ENCODE data around the gene MB.

Gene MB

GRCh38 chr22:35614404-35614803 lies 2.7 kb downstream of the MB start:
- no peak for DNase-seq

GRCh38 chr22:35612903-35613302 lies 4.2 kb downstream of the MB start:
- no peak for DNase-seq

DNA sequence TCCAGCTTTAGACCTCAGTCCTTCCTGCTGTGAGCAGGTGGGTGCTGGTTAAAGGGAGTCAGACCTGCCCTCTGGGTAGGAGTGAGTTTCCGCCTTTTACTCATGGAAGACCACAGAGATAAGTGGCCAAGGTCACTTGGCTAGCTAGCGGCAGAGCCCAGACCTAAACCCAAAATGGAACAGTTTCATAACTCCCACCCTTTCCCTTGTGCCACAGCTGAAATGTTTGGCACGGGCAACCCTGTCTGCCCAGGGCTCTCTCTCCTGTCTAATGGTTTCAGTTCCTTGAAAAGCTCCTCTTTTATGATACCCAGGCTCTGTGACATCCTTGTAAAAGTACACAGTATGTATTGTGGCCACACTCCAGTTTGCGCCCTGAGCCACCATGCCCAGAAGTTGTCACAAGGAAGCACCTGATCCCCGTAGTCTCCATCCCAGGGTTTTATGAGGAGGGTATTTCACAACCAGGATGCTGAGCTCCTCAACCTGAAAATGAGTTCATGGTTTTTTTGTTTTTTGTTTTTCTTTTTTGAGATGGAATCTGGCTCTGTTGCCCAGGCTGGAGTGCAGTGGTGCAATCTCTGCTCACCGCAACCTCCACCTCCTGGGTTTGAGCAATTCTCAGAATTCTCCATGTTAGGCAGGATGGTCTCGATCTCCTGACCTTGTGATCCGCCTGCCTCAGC lies 5.1 kb downstream of the MB start:
- no peak for DNase-seq

- no peak for DNase-seq
Measured at GRCh38 chr22:35611200-35611890, 5.8 kb downstream of the MB start.

DNA sequence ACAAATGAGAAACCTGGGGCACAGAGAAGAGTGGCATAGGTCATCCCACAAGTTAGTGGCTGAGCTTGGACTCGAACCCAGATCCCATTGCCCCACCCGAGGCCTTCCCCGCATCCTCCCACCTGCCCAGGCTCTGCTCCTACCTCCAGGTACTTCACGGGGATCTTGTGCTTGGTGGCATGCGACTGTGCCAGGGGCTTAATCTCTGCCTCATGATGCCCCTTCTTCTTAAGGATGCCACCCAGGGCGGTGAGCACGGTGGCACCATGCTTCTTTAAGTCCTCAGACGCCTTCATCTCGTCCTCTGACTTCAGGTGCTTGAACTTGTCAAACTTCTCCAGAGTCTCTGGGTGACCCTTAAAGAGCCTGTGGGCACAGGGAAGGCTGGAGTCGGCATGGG lies 6.4 kb downstream of the MB start:
- no peak for DNase-seq

- DNase-seq = no peak
Measured at GRCh38 chr22:35609761-35610160, 7.4 kb downstream of the MB start.

- DNase-seq = no peak
Measured at GRCh38 chr22:35609261-35609660, 7.9 kb downstream of the MB start.

DNA sequence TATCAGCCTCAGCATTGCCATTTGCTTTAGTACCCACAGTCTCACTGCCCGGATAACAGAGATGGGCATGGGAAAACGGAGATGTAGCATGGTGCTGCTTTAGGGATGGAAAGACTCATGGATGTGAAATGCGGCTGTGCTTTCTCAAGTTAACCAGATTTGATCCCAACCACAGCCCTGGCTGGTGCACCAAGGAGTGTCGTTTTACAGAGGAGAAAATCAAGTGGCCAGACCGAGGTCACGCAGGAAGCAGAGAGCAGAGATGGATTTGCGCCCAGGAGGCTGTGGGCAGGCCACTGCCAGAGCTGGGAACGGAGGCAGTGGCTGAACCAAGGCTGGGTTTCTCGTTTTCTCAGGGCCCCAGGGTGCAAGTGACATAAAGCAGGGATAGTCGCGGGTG lies 9.0 kb downstream of the MB start:
- DNase-seq = no peak

- no peak for DNase-seq
Measured at GRCh38 chr22:35606916-35607315, 10.2 kb downstream of the MB start.

DNA sequence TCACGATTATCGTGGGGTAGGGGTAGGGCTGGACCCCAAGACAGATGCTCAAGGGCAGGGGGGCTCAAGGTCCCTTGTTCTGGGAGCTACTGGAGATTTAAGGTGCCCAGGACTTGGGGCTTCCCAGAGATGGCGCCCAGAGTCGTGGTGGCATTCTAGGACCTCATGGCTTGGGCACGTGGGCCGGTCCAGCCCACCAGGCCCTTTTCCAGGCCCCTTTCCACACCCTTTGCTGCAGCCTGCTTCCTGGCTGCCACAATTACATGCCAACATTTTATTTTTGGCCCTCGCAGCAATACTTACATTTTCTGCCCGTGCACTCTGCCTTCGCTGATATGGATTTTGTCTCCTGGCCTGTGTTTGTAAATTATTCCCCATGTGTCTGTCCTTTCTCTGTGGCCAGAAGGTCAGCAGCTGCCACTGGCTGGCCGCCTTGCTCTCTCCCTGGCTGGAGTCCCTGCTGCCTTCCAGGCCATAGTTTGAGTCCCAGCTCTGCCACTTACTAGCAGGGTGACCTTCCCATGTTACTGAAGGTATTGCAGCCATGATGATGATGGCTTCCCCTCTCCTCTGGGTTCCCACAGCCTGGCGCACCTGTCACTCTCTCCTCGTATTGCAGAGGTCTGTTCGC lies 11.2 kb downstream of the MB start:
- DNase-seq = no peak

GRCh38 chr22:35605369-35605680 lies 11.8 kb downstream of the MB start:
- no peak for DNase-seq

DNA sequence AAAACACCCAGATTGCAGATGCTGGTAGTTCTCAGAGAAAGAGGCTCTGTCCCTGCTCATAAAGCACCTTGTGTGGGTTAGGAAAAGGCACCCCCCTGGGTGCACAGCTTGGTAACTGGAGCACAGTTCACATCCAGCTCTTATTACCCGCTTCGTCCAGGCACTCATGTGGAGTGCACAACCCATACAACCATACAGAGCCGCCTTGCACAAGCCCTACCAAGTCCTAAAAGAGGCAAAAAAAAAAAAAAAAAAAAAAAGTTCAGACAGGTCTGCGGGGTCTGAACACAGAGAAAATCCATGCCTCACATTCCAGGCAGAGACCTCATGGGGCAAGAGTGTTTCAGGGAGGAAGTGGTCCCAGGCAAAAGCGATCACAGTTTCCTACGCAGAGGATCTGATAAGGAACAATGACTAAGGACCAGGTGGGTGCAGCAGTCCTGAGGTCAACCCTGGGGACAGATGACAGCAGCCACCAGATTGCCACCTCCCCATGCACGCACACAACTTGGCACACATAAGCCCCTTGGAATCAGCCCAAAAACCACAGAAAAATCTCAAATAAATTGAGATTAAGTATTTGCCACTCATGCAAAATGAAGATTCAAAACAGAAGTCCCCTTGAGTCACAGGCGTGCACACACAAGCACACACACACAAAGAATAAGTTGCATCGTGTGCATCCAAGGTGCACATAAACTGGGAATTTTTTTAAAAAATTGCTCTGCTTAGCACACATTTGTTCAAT lies 12.3 kb downstream of the MB start:
- DNase-seq = no peak

GRCh38 chr22:35601743-35602615 lies 15.2 kb downstream of the MB start:
- DNase-seq = no peak

DNA sequence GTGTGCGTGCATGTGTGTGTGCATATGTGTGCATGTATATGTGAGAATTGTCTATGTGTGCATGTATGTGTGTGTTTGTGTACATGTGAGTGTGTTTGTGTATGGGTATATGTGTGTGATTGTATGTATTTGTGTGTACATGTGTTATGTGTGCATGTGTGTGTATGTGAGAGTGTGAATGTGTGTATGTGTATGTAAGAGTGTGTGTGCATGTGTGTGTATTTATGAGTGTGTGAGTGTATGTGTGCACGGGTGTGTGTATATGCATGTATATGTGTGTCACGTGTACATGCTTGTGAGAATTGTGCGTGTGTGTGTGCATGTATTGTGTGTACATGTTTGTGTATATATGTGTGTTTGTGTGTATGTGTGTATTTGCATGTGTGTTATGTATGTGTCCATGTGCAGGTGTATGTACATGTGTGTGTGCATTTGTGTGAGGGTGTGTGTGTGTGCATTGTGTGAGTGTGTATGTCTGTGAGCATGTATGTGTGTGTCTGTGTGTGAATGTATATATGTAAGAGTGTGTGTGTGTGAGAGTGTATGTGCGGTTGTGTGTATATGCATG lies 16.0 kb downstream of the MB start:
- no peak for DNase-seq

GRCh38 chr22:35600476-35600875 lies 16.7 kb downstream of the MB start:
- no peak for DNase-seq

DNA sequence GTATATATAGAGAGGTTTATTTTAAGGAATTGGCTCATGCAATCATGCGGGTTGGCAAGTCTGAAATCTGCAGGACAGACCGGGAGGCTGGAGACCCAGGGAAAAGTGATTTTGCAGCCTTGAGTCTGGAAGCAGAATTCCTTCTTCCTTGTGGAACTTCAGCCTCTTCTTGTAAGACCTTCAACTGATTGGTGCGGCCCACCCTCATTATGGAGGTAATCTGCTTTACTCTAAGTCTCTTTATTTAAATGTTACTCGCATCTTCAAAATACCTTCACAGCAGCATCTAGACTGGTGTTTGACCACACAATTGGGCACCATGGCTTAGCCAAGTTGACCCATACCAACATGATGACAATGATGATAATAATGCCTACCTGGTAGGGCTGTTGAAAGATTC lies 17.8 kb downstream of the MB start:
- DNase-seq = no peak

DNA sequence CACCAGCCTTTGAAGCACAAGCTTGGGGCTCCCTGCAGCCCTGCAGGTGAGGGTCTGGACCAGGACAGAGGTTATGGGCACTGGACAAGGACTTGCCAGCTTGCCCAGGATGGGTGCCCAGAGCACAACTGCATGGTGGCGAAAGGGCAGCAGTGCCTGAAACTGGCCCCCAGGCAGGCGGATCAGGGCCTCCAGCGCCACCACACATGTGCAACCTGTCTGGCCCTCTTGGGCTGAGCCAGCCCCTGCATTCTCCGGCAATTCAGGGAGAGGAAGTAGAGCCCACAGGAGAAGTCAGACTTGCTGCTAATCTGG lies 18.8 kb downstream of the MB start:
- DNase-seq = no peak

DNA sequence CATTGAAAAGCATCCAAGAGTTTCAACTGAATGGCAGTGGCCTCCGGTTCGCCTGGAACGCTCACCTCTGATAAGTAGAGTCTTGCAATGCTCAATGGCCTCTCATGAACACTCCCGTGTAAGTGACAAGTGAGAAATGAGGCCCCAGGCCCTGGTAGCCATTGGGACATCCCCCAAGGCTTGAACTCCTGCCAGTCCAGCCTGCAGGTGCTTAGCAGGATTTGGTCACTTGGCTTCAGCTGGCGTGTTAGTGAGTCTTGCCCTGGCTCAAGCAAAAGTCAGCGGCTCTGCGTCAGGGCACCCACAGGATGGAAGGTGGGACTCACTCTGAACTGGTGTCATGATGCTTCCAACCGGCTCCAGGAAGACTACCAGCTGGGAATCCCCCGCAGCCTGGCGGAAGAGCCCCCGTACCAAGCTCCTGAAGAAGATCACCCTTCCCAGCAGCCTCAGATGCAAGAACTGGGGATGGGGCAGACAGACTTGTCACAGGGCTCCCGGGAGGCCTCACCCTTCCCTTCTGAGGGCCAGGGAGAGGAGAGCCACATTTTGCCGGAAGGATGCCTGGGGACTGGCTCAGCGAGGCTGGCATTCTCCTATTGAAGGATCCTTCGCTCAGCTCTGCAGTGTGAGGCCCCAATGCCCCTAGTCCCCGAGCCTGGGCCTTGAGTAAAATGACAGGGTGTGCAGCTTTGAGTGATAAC lies 19.3 kb downstream of the MB start:
- no peak for DNase-seq

DNA sequence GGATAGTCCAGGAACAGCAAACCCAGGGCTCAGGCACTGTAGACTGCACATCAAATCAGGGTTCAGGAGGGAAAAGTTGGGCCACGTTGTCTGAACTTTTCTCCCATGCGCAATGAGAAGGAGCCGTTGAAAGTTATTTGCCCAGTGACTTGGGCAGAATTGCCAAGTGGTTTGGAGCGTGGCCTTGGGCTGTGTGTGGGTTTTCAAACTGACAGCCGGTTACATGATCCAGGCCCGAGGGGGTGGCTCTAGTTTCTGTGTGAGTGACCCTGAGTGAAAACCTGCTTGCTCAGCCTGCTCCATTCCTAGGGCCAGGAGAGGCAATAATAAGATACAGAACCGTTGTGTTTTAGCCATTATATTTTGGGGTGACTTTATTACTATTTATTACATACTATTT lies 20.3 kb downstream of the MB start:
- DNase-seq = no peak

GRCh38 chr22:35594686-35595085 lies 22.4 kb downstream of the MB start:
- no peak for DNase-seq

DNA sequence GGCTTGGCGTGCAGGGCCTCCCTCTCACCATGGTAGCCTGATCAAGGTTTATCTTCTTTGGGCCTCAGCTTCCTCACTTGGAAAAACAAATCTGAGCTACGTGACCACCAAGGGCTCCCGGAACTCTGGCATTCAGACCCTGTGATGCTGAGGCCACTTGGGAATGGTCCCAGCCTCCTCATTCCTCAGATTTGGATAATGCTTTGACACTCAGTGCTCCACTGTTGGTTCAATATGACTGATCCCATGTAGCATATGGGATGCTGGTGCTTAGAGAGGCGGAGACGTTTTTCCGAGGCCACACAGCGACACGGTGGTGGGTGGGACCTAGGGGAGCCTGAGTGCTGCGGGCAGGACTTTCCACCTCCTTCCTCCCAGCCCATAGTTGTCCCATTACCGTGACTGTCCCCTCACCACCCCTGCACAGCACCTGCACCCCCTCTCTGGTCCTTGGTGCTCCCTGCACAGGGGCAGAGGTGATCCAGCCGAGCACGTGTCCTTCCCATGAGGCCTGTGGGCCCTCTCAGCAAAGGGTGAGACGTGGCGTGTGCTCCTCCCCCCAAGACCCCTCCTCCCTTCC lies 23.1 kb downstream of the MB start:
- no peak for DNase-seq

Data from NCI-H1930 (cell line).